HG02678 (cell line): ENCODE data around the gene CEACAM21.

Experiments
- ATAC-seq: cut with Tn5 transposase; IDR thresholded peaks from one replicate; pipeline ENCODE4 v1.9.1; 2021; ENCODE audit warnings: mild to moderate bottlenecking, moderate library complexity; ENCODE audit not compliant: unreplicated experiment

Gene CEACAM21

GRCh38 chr19:41575998-41576397 lies at the start of gene CEACAM21:
Gene CEACAM21 (plus strand): TSS chr19:41576166. CDS start chr19:41576275, 109 bp downstream.
- ATAC-seq: peak; percentile 55

- ATAC-seq: no peak
Observed at GRCh38 chr19:41527089-41527488, 48.9 kb upstream of the CEACAM21 start.

- no peak for ATAC-seq
Observed at GRCh38 chr19:41528106-41528505, 47.9 kb upstream of the CEACAM21 start.

GRCh38 chr19:41529484-41530183 lies 46.3 kb upstream of the CEACAM21 start:
- no peak for ATAC-seq

GRCh38 chr19:41530184-41530534 lies 45.8 kb upstream of the CEACAM21 start:
- no peak for ATAC-seq

- ATAC-seq: no peak
Observed at GRCh38 chr19:41530761-41531301, 45.1 kb upstream of the CEACAM21 start.

- ATAC-seq: no peak
Observed at GRCh38 chr19:41531438-41532311, 44.3 kb upstream of the CEACAM21 start.

GRCh38 chr19:41532526-41532925 lies 43.4 kb upstream of the CEACAM21 start:
- ATAC-seq: no peak

GRCh38 chr19:41533671-41534215 lies 42.2 kb upstream of the CEACAM21 start:
- no peak for ATAC-seq

GRCh38 chr19:41535029-41535622 lies 40.8 kb upstream of the CEACAM21 start:
- peak; percentile 79 for ATAC-seq

- no peak for ATAC-seq
Observed at GRCh38 chr19:41537789-41538188, 38.2 kb upstream of the CEACAM21 start.

- ATAC-seq: no peak
Observed at GRCh38 chr19:41540041-41540695, 35.8 kb upstream of the CEACAM21 start.

- no peak for ATAC-seq
Observed at GRCh38 chr19:41541990-41542584, 33.9 kb upstream of the CEACAM21 start.

- no peak for ATAC-seq
Observed at GRCh38 chr19:41542622-41543021, 33.3 kb upstream of the CEACAM21 start.

- ATAC-seq: no peak
Observed at GRCh38 chr19:41543582-41543981, 32.4 kb upstream of the CEACAM21 start.

GRCh38 chr19:41545547-41545946 lies 30.4 kb upstream of the CEACAM21 start:
- no peak for ATAC-seq

GRCh38 chr19:41546386-41546789 lies 29.6 kb upstream of the CEACAM21 start:
- ATAC-seq: no peak

GRCh38 chr19:41546961-41547360 lies 29.0 kb upstream of the CEACAM21 start:
- ATAC-seq: no peak

- ATAC-seq: no peak
Observed at GRCh38 chr19:41547569-41547968, 28.4 kb upstream of the CEACAM21 start.

GRCh38 chr19:41548047-41548446 lies 27.9 kb upstream of the CEACAM21 start:
- no peak for ATAC-seq
